ENCODE data around the gene BAHCC1.

Gene BAHCC1

GRCh38 chr17:81371910-81372760 is 23.1 kb upstream of the BAHCC1 start:
- H2AFZ ChIP-seq (ENCODE audit: low read length): no peak overlapping the region
- H3K4me2 ChIP-seq (ENCODE audit: low read length): no peak overlapping the region
- no peak overlapping the region for H3K4me3 ChIP-seq (ENCODE audit: low read depth, low read length, poor library complexity, severe bottlenecking)
- peaks cover 12% of the 10 kb centered on the region; the same call in 1 of the 2 replicates for H3K27me3 ChIP-seq (ENCODE audit: insufficient read depth, low read length)
- H3K4me1 ChIP-seq (ENCODE audit: insufficient read depth, low read length, severe bottlenecking): no peaks in the 10 kb centered on the region
- no peaks in the 10 kb centered on the region for H3K9me2 ChIP-seq (ENCODE audit: low read depth, low read length)
- H3K27ac ChIP-seq (ENCODE audit: low read depth, low read length, poor library complexity, severe bottlenecking): no peak overlapping the region
- H3F3A ChIP-seq (ENCODE audit: insufficient read depth, low read length): no peaks in the 10 kb centered on the region
- no peaks in the 10 kb centered on the region for H3K9me3 ChIP-seq (ENCODE audit: low read length)
- no peaks in the 10 kb centered on the region for H4K20me1 ChIP-seq (ENCODE audit: insufficient read depth, low read length)
- no peak overlapping the region for H3K9ac ChIP-seq (ENCODE audit: low read length)
- H3K36me3 ChIP-seq (ENCODE audit: insufficient read depth, low read length): no peaks in the 10 kb centered on the region
- TF ChIP-seq EZH2 (IDR thresholded peaks at IDR 0.05; ENCODE audit: borderline replicate concordance, low read length) (no peak), CTCF (IDR thresholded peaks at IDR 0.05; ENCODE audit: low read length) (no peak)
- H3K79me2 ChIP-seq (ENCODE audit: insufficient read depth, low read length): no peaks in the 10 kb centered on the region

GRCh38 chr17:81373536-81374160 is 21.6 kb upstream of the BAHCC1 start:
- H3F3A ChIP-seq (ENCODE audit: insufficient read depth, low read length): no peaks in the 10 kb centered on the region
- H3K79me2 ChIP-seq (ENCODE audit: insufficient read depth, low read length): no peaks in the 10 kb centered on the region
- H3K27me3 ChIP-seq (ENCODE audit: insufficient read depth, low read length): peaks cover 12% of the 10 kb centered on the region; the same call in 1 of the 2 replicates
- no peak overlapping the region for H3K27ac ChIP-seq (ENCODE audit: low read depth, low read length, poor library complexity, severe bottlenecking)
- TF ChIP-seq EZH2 (IDR thresholded peaks at IDR 0.05; ENCODE audit: borderline replicate concordance, low read length) (no peak), CTCF (IDR thresholded peaks at IDR 0.05; ENCODE audit: low read length) (no peak)
- no peaks in the 10 kb centered on the region for H4K20me1 ChIP-seq (ENCODE audit: insufficient read depth, low read length)
- H2AFZ ChIP-seq (ENCODE audit: low read length): no peak overlapping the region
- no peak overlapping the region for H3K4me3 ChIP-seq (ENCODE audit: low read depth, low read length, poor library complexity, severe bottlenecking)
- H3K4me1 ChIP-seq (ENCODE audit: insufficient read depth, low read length, severe bottlenecking): no peaks in the 10 kb centered on the region
- no peaks in the 10 kb centered on the region for H3K9me2 ChIP-seq (ENCODE audit: low read depth, low read length)
- H3K36me3 ChIP-seq (ENCODE audit: insufficient read depth, low read length): no peaks in the 10 kb centered on the region
- H3K9ac ChIP-seq (ENCODE audit: low read length): no peak overlapping the region
- no peaks in the 10 kb centered on the region for H3K9me3 ChIP-seq (ENCODE audit: low read length)
- no peak overlapping the region for H3K4me2 ChIP-seq (ENCODE audit: low read length)

GRCh38 chr17:81374890-81375289 is 20.4 kb upstream of the BAHCC1 start:
- H3K4me3 ChIP-seq (ENCODE audit: low read depth, low read length, poor library complexity, severe bottlenecking): no peak overlapping the region
- no peaks in the 10 kb centered on the region for H3K4me1 ChIP-seq (ENCODE audit: insufficient read depth, low read length, severe bottlenecking)
- no peak overlapping the region for H2AFZ ChIP-seq (ENCODE audit: low read length)
- no peaks in the 10 kb centered on the region for H3K36me3 ChIP-seq (ENCODE audit: insufficient read depth, low read length)
- no peaks in the 10 kb centered on the region for H3F3A ChIP-seq (ENCODE audit: insufficient read depth, low read length)
- H3K79me2 ChIP-seq (ENCODE audit: insufficient read depth, low read length): no peaks in the 10 kb centered on the region
- peaks cover 12% of the 10 kb centered on the region; the same call in 1 of the 2 replicates for H3K27me3 ChIP-seq (ENCODE audit: insufficient read depth, low read length)
- no peak overlapping the region for H3K9ac ChIP-seq (ENCODE audit: low read length)
- no peaks in the 10 kb centered on the region for H3K9me3 ChIP-seq (ENCODE audit: low read length)
- no peaks in the 10 kb centered on the region for H4K20me1 ChIP-seq (ENCODE audit: insufficient read depth, low read length)
- H3K9me2 ChIP-seq (ENCODE audit: low read depth, low read length): no peaks in the 10 kb centered on the region
- H3K27ac ChIP-seq (ENCODE audit: low read depth, low read length, poor library complexity, severe bottlenecking): no peak overlapping the region
- no peak overlapping the region for H3K4me2 ChIP-seq (ENCODE audit: low read length)
- TF ChIP-seq EZH2 (IDR thresholded peaks at IDR 0.05; ENCODE audit: borderline replicate concordance, low read length): no peak
- TF ChIP-seq CTCF (IDR thresholded peaks at IDR 0.05; ENCODE audit: low read length): no peak

Data from OCI-LY1 (cell line).